Measurements from ENCODE around the gene SRD5A1.

SRD5A1 gene

GRCh38 chr5:6604946-6605345 is 28.3 kb upstream of the SRD5A1 start:
- Histone ChIP-seq H3K79me2 (ENCODE audit: low read length) (peaks cover 4% of the 10 kb centered on the region; the same call in 1 of the 2 replicates), H3K4me1 (ENCODE audit: low read length) (no peaks in the 10 kb centered on the region)
- DNase-seq: no peak

GRCh38 chr5:6606884-6607558 is 26.2 kb upstream of the SRD5A1 start:
- H4K20me1 ChIP-seq (ENCODE audit: insufficient read depth, low read length): 0 out of 2 replicates have a peak, but pooled peaks cover 4% of the 10 kb centered on the region
- peaks cover 18% of the 10 kb centered on the region for H3K79me2 ChIP-seq (ENCODE audit: low read length)
- H3K27me3 ChIP-seq (replicated peaks; ENCODE audit: insufficient read depth, low read length): no peaks in the 10 kb centered on the region
- no peaks in the 10 kb centered on the region for H3K9me2 ChIP-seq (replicated peaks; ENCODE audit: insufficient read depth, low read length)
- no peak for DNase-seq
- no peak overlapping the region for H3K9ac ChIP-seq (ENCODE audit: low read length)
- no peak overlapping the region for H3K4me2 ChIP-seq (ENCODE audit: low read depth, low read length)
- no peak overlapping the region for H3K4me3 ChIP-seq (ENCODE audit: low read length)
- H3F3A ChIP-seq (ENCODE audit: insufficient read depth, low read length): no peaks in the 10 kb centered on the region
- H3K27ac ChIP-seq (ENCODE audit: low read length): no peak overlapping the region
- H2AFZ ChIP-seq (ENCODE audit: low read length): no peak overlapping the region
- H3K4me1 ChIP-seq (ENCODE audit: low read length): no peaks in the 10 kb centered on the region
- H3K9me3 ChIP-seq (replicated peaks; ENCODE audit: insufficient read depth, low read length): no peaks in the 10 kb centered on the region
- TF ChIP-seq, protein P1, sequence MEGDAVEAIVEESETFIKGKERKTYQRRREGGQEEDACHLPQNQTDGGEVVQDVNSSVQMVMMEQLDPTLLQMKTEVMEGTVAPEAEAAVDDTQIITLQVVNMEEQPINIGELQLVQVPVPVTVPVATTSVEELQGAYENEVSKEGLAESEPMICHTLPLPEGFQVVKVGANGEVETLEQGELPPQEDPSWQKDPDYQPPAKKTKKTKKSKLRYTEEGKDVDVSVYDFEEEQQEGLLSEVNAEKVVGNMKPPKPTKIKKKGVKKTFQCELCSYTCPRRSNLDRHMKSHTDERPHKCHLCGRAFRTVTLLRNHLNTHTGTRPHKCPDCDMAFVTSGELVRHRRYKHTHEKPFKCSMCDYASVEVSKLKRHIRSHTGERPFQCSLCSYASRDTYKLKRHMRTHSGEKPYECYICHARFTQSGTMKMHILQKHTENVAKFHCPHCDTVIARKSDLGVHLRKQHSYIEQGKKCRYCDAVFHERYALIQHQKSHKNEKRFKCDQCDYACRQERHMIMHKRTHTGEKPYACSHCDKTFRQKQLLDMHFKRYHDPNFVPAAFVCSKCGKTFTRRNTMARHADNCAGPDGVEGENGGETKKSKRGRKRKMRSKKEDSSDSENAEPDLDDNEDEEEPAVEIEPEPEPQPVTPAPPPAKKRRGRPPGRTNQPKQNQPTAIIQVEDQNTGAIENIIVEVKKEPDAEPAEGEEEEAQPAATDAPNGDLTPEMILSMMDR (IDR thresholded peaks at IDR 0.05; ENCODE audit: low read length): no peak
- no peak for TF ChIP-seq EZH2 (optimal IDR thresholded peaks at IDR 0.05; ENCODE audit: low read depth, low read length)
- TF ChIP-seq EZH2phosphoT487 (IDR thresholded peaks at IDR 0.05; ENCODE audit: low read length): no peak
- peaks cover 31% of the 10 kb centered on the region for H3K36me3 ChIP-seq (replicated peaks; ENCODE audit: insufficient read depth, low read length)

More at GRCh38 chr5:6604946-6605345, 28.3 kb upstream of the SRD5A1 start:
- no peaks in the 10 kb centered on the region for H4K20me1 ChIP-seq (ENCODE audit: insufficient read depth, low read length)
- H3K9ac ChIP-seq (ENCODE audit: low read length): no peak overlapping the region
- H3K27me3 ChIP-seq (replicated peaks; ENCODE audit: insufficient read depth, low read length): no peaks in the 10 kb centered on the region
- no peaks in the 10 kb centered on the region for H3F3A ChIP-seq (ENCODE audit: insufficient read depth, low read length)
- H3K36me3 ChIP-seq (replicated peaks; ENCODE audit: insufficient read depth, low read length): peaks cover 21% of the 10 kb centered on the region
- H2AFZ ChIP-seq (ENCODE audit: low read length): no peak overlapping the region
- H3K9me2 ChIP-seq (replicated peaks; ENCODE audit: insufficient read depth, low read length): no peaks in the 10 kb centered on the region
- no peak overlapping the region for H3K4me3 ChIP-seq (ENCODE audit: low read length)
- no peak overlapping the region for H3K4me2 ChIP-seq (ENCODE audit: low read depth, low read length)
- no peaks in the 10 kb centered on the region for H3K9me3 ChIP-seq (replicated peaks; ENCODE audit: insufficient read depth, low read length)
- H3K27ac ChIP-seq (ENCODE audit: low read length): no peak overlapping the region
- TF ChIP-seq, protein P1 (IDR thresholded peaks at IDR 0.05; ENCODE audit: low read length): no peak
- TF ChIP-seq EZH2phosphoT487 (IDR thresholded peaks at IDR 0.05; ENCODE audit: low read length): no peak
- TF ChIP-seq EZH2 (optimal IDR thresholded peaks at IDR 0.05; ENCODE audit: low read depth, low read length): no peak

GRCh38 chr5:6607559-6607936 is 25.7 kb upstream of the SRD5A1 start:
- Histone ChIP-seq H3K4me2 (ENCODE audit: low read depth, low read length) (no peak overlapping the region), H3K9ac (ENCODE audit: low read length) (no peak overlapping the region), H3K27ac (ENCODE audit: low read length) (no peak overlapping the region), H3K27me3 (replicated peaks; ENCODE audit: insufficient read depth, low read length) (no peaks in the 10 kb centered on the region), H3K9me3 (replicated peaks; ENCODE audit: insufficient read depth, low read length) (no peaks in the 10 kb centered on the region), H3K4me1 (ENCODE audit: low read length) (no peaks in the 10 kb centered on the region), H3K36me3 (replicated peaks; ENCODE audit: insufficient read depth, low read length) (peaks cover 35% of the 10 kb centered on the region), H2AFZ (ENCODE audit: low read length) (no peak overlapping the region), H3F3A (ENCODE audit: insufficient read depth, low read length) (no peaks in the 10 kb centered on the region), H3K79me2 (ENCODE audit: low read length) (peaks cover 23% of the 10 kb centered on the region), H4K20me1 (ENCODE audit: insufficient read depth, low read length) (0 out of 2 replicates have a peak, but pooled peaks cover 4% of the 10 kb centered on the region), H3K4me3 (ENCODE audit: low read length) (no peak overlapping the region), H3K9me2 (replicated peaks; ENCODE audit: insufficient read depth, low read length) (no peaks in the 10 kb centered on the region)
- no peak for DNase-seq
- TF ChIP-seq EZH2phosphoT487 (IDR thresholded peaks at IDR 0.05; ENCODE audit: low read length) (no peak), EZH2 (optimal IDR thresholded peaks at IDR 0.05; ENCODE audit: low read depth, low read length) (no peak)
- TF ChIP-seq, protein P1 (IDR thresholded peaks at IDR 0.05; ENCODE audit: low read length): no peak

Data from MM.1S (cell line).